HEK293T (cell line): ENCODE measurements around the gene WDR27.

Source experiments
- ARNT ChIP-seq: fragments of 450-650 bp; IDR thresholded peaks from 2 replicates; pipeline ENCODE4 v1.6.1; 2017; ENCODE audit warnings: mild to moderate bottlenecking
- BHLHE40 ChIP-seq: fragments of 450-650 bp; IDR thresholded peaks from 2 replicates; pipeline ENCODE4 v1.6.1; 2016; ENCODE audit warnings: mild to moderate bottlenecking, moderate library complexity, borderline replicate concordance
- CTBP1 ChIP-seq: fragments of 450-650 bp; IDR thresholded peaks from 2 replicates; pipeline ENCODE4 v1.6.1; 2016; ENCODE audit warnings: borderline replicate concordance
- ELF4 ChIP-seq: fragments of 450-650 bp; IDR thresholded peaks from 2 replicates; pipeline ENCODE4 v1.6.1; 2017; ENCODE audit warnings: antibody characterized with exemption
- FOXA1 ChIP-seq: fragments of 450-650 bp; IDR thresholded peaks from 2 replicates; pipeline ENCODE4 v1.6.1; 2016; ENCODE audit warnings: mild to moderate bottlenecking
- FOXK2 ChIP-seq: fragments of 450-650 bp; IDR thresholded peaks from 2 replicates; pipeline ENCODE4 v1.6.1; 2016; ENCODE audit warnings: mild to moderate bottlenecking
- FOXM1 ChIP-seq: fragments of 450-650 bp; IDR thresholded peaks from 2 replicates; pipeline ENCODE4 v1.6.1; 2017; ENCODE audit warnings: mild to moderate bottlenecking, borderline replicate concordance
- L3MBTL2 ChIP-seq: fragments of 450-650 bp; conservative IDR thresholded peaks from 2 replicates; pipeline ENCODE4 v1.6.1; 2016; ENCODE audit warnings: mild to moderate bottlenecking
- NFRKB ChIP-seq: fragments of 450-650 bp; IDR thresholded peaks from 2 replicates; pipeline ENCODE4 v1.6.1; 2016; ENCODE audit warnings: mild to moderate bottlenecking, moderate library complexity
- SP1 ChIP-seq: fragments of 450-650 bp; IDR thresholded peaks from 2 replicates; pipeline ENCODE4 v1.6.1; 2017
- SUZ12 ChIP-seq: fragments of 450-650 bp; IDR thresholded peaks from 2 replicates; pipeline ENCODE4 v1.6.1; 2016; ENCODE audit warnings: mild to moderate bottlenecking
- TARDBP ChIP-seq: fragments of 450-650 bp; IDR thresholded peaks from 2 replicates; pipeline ENCODE4 v1.6.1; 2016
- ZNF384 ChIP-seq: fragments of 450-650 bp; IDR thresholded peaks from 2 replicates; pipeline ENCODE4 v1.6.1; 2016
- TF ChIP-seq, protein P1 (sequence below): fragments of 450-650 bp; IDR thresholded peaks from 2 replicates; pipeline ENCODE4 v1.6.1; 2016

DNA sequence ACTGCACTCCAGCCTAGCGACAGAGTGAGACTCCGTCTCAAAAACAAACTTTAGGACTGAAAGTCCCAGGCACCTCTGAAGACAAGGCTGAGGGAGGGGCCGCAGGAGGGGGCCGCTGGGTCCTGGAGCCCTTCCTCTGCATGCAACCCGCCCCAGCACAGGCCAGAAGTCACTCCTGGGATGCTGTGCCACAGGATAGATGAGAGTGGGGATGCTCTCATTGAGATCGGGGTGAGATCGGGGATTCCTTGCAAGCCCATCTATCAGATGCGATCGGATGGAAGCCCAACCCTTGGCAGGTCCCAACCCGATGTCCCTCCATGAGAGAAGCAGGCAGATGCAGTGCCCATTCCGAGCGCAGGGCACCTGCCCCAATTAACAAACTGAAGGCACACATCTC, 66.5 kb downstream of the WDR27 start:
- TF ChIP-seq FOXM1 (no peak), SUZ12 (no peak), ARNT (no peak), FOXA1 (no peak), SP1 (no peak), ELF4 (no peak), BHLHE40 (no peak), NFRKB (no peak), L3MBTL2 (no peak), CTBP1 (no peak), ZNF384 (no peak), TARDBP (no peak), FOXK2 (no peak)
- TF ChIP-seq, protein P1, sequence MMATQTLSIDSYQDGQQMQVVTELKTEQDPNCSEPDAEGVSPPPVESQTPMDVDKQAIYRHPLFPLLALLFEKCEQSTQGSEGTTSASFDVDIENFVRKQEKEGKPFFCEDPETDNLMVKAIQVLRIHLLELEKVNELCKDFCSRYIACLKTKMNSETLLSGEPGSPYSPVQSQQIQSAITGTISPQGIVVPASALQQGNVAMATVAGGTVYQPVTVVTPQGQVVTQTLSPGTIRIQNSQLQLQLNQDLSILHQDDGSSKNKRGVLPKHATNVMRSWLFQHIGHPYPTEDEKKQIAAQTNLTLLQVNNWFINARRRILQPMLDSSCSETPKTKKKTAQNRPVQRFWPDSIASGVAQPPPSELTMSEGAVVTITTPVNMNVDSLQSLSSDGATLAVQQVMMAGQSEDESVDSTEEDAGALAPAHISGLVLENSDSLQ = no peak
